ENCODE measurements around the gene ZFAND2A.

Gene ZFAND2A

GRCh38 chr7:1159891-1160669 lies at the start of gene ZFAND2A (continued):
- no peak for TF ChIP-seq INSM2 (tag by site-specific recombination; IDR thresholded peaks at IDR 0.05)
- TF ChIP-seq ZNF10 (tag by site-specific recombination; IDR thresholded peaks at IDR 0.05), result no peak
- no peak for TF ChIP-seq ZNF768 (tag by site-specific recombination; IDR thresholded peaks at IDR 0.05)
- no peak for TF ChIP-seq BCL6B (tag by site-specific recombination; IDR thresholded peaks at IDR 0.05)
- no peak for TF ChIP-seq SALL2 (tag by site-specific recombination; IDR thresholded peaks at IDR 0.05; ENCODE audit: borderline replicate concordance)
- TF ChIP-seq ZNF645 (tag by site-specific recombination; IDR thresholded peaks at IDR 0.05), result no peak
- no peak for TF ChIP-seq ZNF701 (tag by site-specific recombination; IDR thresholded peaks at IDR 0.05)
- TF ChIP-seq ZNF114 (tag by site-specific recombination; IDR thresholded peaks at IDR 0.05), result no peak
- no peak for TF ChIP-seq KLF7 (tag by site-specific recombination; IDR thresholded peaks at IDR 0.05; ENCODE audit: borderline replicate concordance)
- no peak for TF ChIP-seq REPIN1 (tag by site-specific recombination; IDR thresholded peaks at IDR 0.05; ENCODE audit: low read depth)
- TF ChIP-seq ZBTB44 (tag by site-specific recombination; IDR thresholded peaks at IDR 0.05), result no peak
- TF ChIP-seq ZNF175 (tag by site-specific recombination; IDR thresholded peaks at IDR 0.05), result no peak
- no peak for TF ChIP-seq ZNF391 (tag by site-specific recombination; IDR thresholded peaks at IDR 0.05; ENCODE audit: borderline replicate concordance, low read depth)
- no peak for TF ChIP-seq ZNF280C (tag by site-specific recombination; IDR thresholded peaks at IDR 0.05)
- no peak for TF ChIP-seq YY1 (tag by site-specific recombination; IDR thresholded peaks at IDR 0.05)
- no peak for TF ChIP-seq PRDM6 (tag by site-specific recombination; IDR thresholded peaks at IDR 0.05)
- TF ChIP-seq ZNF791 (tag by site-specific recombination; IDR thresholded peaks at IDR 0.05), result no peak
- TF ChIP-seq ZNF660 (tag by site-specific recombination; IDR thresholded peaks at IDR 0.05), result peak; percentile 60; the same call in 1 of the 2 replicates
- TF ChIP-seq ZNF529 (tag by site-specific recombination; IDR thresholded peaks at IDR 0.05; ENCODE audit: insufficient replicate concordance), result no peak
- no peak for TF ChIP-seq SCRT1 (tag by site-specific recombination; IDR thresholded peaks at IDR 0.05; ENCODE audit: borderline replicate concordance)
- no peak for TF ChIP-seq ZNF324 (tag by site-specific recombination; IDR thresholded peaks at IDR 0.05)
- peak; percentile 53 for TF ChIP-seq ZFHX2 (tag by site-specific recombination; conservative IDR thresholded peaks at IDR 0.05)
- no peak for TF ChIP-seq ZNF776 (tag by site-specific recombination; IDR thresholded peaks at IDR 0.05; ENCODE audit: borderline replicate concordance)
- TF ChIP-seq ZNF510 (tag by site-specific recombination; IDR thresholded peaks at IDR 0.05; ENCODE audit: insufficient replicate concordance), result no peak
- TF ChIP-seq ZNF654 (tag by site-specific recombination; IDR thresholded peaks at IDR 0.05; ENCODE audit: low read depth), result no peak
- no peak for TF ChIP-seq ZNF214 (tag by site-specific recombination; IDR thresholded peaks at IDR 0.05; ENCODE audit: borderline replicate concordance)
- no peak for TF ChIP-seq ZNF488 (tag by site-specific recombination; IDR thresholded peaks at IDR 0.05)
